ENCODE data around the gene CCND1.

Gene CCND1

GRCh38 chr11:69601011-69601975 lies 39.7 kb upstream of the CCND1 start:
- TF ChIP-seq ZBTB7A (IDR thresholded peaks at IDR 0.05; ENCODE audit: low read depth) = no peak
- no peak for TF ChIP-seq CEBPB (IDR thresholded peaks at IDR 0.05)
- no peak for TF ChIP-seq MAX (IDR thresholded peaks at IDR 0.05)
- no peak for TF ChIP-seq EGR1 (IDR thresholded peaks at IDR 0.05)
- no peak for TF ChIP-seq YY1 (IDR thresholded peaks at IDR 0.05; ENCODE audit: low read depth)
- TF ChIP-seq FOXM1 (IDR thresholded peaks at IDR 0.05; ENCODE audit: borderline replicate concordance, low read depth) = no peak
- no peak for TF ChIP-seq CREB1 (IDR thresholded peaks at IDR 0.05; ENCODE audit: low read depth)
- TF ChIP-seq TAF1 (IDR thresholded peaks at IDR 0.05; ENCODE audit: low read depth) = no peak
- no peak for TF ChIP-seq TCF12 (IDR thresholded peaks at IDR 0.05; ENCODE audit: low read depth)
- no peak for TF ChIP-seq REST (IDR thresholded peaks at IDR 0.05; ENCODE audit: low read depth)
- TF ChIP-seq USF1 (IDR thresholded peaks at IDR 0.05) = no peak
- TF ChIP-seq TEAD4 (IDR thresholded peaks at IDR 0.05) = no peak
- TF ChIP-seq RAD21 (IDR thresholded peaks at IDR 0.05; ENCODE audit: low read depth) = no peak
- no peak for TF ChIP-seq NFIC (IDR thresholded peaks at IDR 0.05)

- no peak for TF ChIP-seq ZBTB7A (IDR thresholded peaks at IDR 0.05; ENCODE audit: low read depth)
- TF ChIP-seq RAD21 (IDR thresholded peaks at IDR 0.05; ENCODE audit: low read depth) = no peak
- TF ChIP-seq YY1 (IDR thresholded peaks at IDR 0.05; ENCODE audit: low read depth) = no peak
- TF ChIP-seq EP300 (IDR thresholded peaks at IDR 0.05; ENCODE audit: borderline replicate concordance) = no peak
- TF ChIP-seq CREB1 (IDR thresholded peaks at IDR 0.05; ENCODE audit: low read depth) = no peak
- TF ChIP-seq FOXM1 (IDR thresholded peaks at IDR 0.05; ENCODE audit: borderline replicate concordance, low read depth) = no peak
Observed at GRCh38 chr11:69603111-69603836, 37.7 kb upstream of the CCND1 start.

- TF ChIP-seq MAX (IDR thresholded peaks at IDR 0.05) (no peak), EP300 (IDR thresholded peaks at IDR 0.05; ENCODE audit: borderline replicate concordance) (no peak), REST (IDR thresholded peaks at IDR 0.05; ENCODE audit: low read depth) (no peak), TAF1 (IDR thresholded peaks at IDR 0.05; ENCODE audit: low read depth) (no peak), RAD21 (IDR thresholded peaks at IDR 0.05; ENCODE audit: low read depth) (no peak), USF1 (IDR thresholded peaks at IDR 0.05) (no peak), ZBTB7A (IDR thresholded peaks at IDR 0.05; ENCODE audit: low read depth) (no peak), CREB1 (IDR thresholded peaks at IDR 0.05; ENCODE audit: low read depth) (no peak), FOXM1 (IDR thresholded peaks at IDR 0.05; ENCODE audit: borderline replicate concordance, low read depth) (no peak), TCF12 (IDR thresholded peaks at IDR 0.05; ENCODE audit: low read depth) (no peak), EGR1 (IDR thresholded peaks at IDR 0.05) (no peak), NFIC (IDR thresholded peaks at IDR 0.05) (no peak), YY1 (IDR thresholded peaks at IDR 0.05; ENCODE audit: low read depth) (no peak), TEAD4 (IDR thresholded peaks at IDR 0.05) (no peak)
Observed at GRCh38 chr11:69604055-69604454, 36.9 kb upstream of the CCND1 start.

GRCh38 chr11:69605737-69606526 lies 35.0 kb upstream of the CCND1 start:
- no peak for TF ChIP-seq NFIC (IDR thresholded peaks at IDR 0.05)
- no peak for TF ChIP-seq MAX (IDR thresholded peaks at IDR 0.05)
- no peak for TF ChIP-seq FOXM1 (IDR thresholded peaks at IDR 0.05; ENCODE audit: borderline replicate concordance, low read depth)
- no peak for TF ChIP-seq YY1 (IDR thresholded peaks at IDR 0.05; ENCODE audit: low read depth)
- TF ChIP-seq CREB1 (IDR thresholded peaks at IDR 0.05; ENCODE audit: low read depth) = no peak
- TF ChIP-seq TCF12 (IDR thresholded peaks at IDR 0.05; ENCODE audit: low read depth) = no peak
- no peak for TF ChIP-seq CEBPB (IDR thresholded peaks at IDR 0.05)
- TF ChIP-seq REST (IDR thresholded peaks at IDR 0.05; ENCODE audit: low read depth) = no peak

Measured in Ishikawa (cell line).